ENCODE data around the gene CELA1. TPM values are rescaled to one million over a fixed set of nuclear protein-coding genes. Genes with fewer than 3 reads are reported as not detected.

Gene CELA1
- total RNA-seq, 4 donors from 2014 or later, result not detected

DNA sequence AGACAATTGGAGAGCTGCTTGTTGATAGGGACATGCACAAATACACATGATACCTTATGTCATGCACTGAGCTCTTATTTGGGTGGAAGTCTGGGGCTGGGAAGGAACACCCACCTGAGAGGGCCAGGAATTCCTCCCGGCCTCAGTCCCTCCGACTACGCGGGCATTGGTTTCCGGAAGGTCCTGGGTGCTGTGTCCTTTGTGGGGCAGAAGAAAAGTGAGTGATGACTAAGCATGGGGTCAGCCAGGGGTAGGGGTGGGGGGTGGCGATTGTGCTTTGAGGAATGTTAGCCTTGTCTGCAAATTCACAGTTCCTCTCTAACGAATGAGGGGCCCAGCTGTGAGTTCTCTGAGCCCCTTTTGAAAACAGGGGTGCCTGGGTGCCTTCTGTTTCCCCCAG lies 798 bp downstream of the CELA1 start:
- no peaks in the 10 kb centered on the region for H3K36me3 ChIP-seq
- H3K27ac ChIP-seq (replicated peaks in 1 of 4), result no peak overlapping the region
- no peaks in the 10 kb centered on the region for H3K9me3 ChIP-seq
- no peak for DNase-seq (ENCODE audit: extremely low spot score)
- 66% methylated on average over 7 of the region's 7 CpGs for WGBS
- H3K4me1 ChIP-seq, result peaks cover 5 to 8% (median 7%) of the 10 kb centered on the region in 4 donors
- no peak for TF ChIP-seq EP300 (IDR thresholded peaks at IDR 0.05)
- TF ChIP-seq POLR2AphosphoS5 (IDR thresholded peaks at IDR 0.05), result no peak
- TF ChIP-seq, protein P1, sequence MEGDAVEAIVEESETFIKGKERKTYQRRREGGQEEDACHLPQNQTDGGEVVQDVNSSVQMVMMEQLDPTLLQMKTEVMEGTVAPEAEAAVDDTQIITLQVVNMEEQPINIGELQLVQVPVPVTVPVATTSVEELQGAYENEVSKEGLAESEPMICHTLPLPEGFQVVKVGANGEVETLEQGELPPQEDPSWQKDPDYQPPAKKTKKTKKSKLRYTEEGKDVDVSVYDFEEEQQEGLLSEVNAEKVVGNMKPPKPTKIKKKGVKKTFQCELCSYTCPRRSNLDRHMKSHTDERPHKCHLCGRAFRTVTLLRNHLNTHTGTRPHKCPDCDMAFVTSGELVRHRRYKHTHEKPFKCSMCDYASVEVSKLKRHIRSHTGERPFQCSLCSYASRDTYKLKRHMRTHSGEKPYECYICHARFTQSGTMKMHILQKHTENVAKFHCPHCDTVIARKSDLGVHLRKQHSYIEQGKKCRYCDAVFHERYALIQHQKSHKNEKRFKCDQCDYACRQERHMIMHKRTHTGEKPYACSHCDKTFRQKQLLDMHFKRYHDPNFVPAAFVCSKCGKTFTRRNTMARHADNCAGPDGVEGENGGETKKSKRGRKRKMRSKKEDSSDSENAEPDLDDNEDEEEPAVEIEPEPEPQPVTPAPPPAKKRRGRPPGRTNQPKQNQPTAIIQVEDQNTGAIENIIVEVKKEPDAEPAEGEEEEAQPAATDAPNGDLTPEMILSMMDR (IDR thresholded peaks at IDR 0.05), result no peak
- no peak for TF ChIP-seq POLR2A (IDR thresholded peaks at IDR 0.05; ENCODE audit: low read depth)
- intact Hi-C loops (cut with DNase I), result no loop called here
- H3K4me3 ChIP-seq, result no peak overlapping the region
- no peaks in the 10 kb centered on the region for H3K27me3 ChIP-seq

DNA sequence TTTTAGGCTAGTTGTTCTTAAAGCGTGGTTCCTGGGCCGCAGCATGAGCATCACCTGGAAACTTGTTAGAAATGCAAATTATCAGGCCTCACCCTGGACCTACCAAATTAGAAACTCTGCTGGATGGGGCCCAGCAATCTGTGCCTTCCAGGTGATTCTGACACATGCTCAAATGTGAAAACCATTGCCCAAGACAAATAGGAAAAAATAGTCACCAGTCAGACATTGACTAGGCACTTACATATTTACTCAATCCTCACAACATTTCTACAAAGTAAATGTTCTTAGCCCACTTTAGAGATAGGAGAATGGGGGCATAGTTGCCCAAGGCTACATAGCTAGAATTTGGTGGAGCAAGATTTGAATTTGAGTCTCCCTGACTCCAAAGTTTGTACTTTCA lies 3.3 kb downstream of the CELA1 start:
- no peaks in the 10 kb centered on the region for H3K27me3 ChIP-seq
- no peak overlapping the region for H3K4me3 ChIP-seq
- intact Hi-C loops (cut with DNase I), result loop anchor here (5.0 kb wide), 1 partner anchor 76 kb away; no protein-coding TSS in a partner anchor
- DNase-seq (ENCODE audit: extremely low spot score), result no peak
- H3K27ac ChIP-seq (replicated peaks in 1 of 4), result no peak overlapping the region
- H3K9me3 ChIP-seq, result no peaks in the 10 kb centered on the region
- WGBS, result 98% methylated on average over 2 of the region's 2 CpGs
- H3K4me1 ChIP-seq, result peaks cover 5 to 8% (median 7%) of the 10 kb centered on the region in 4 donors
- H3K36me3 ChIP-seq, result no peaks in the 10 kb centered on the region
- no peak for TF ChIP-seq POLR2A (IDR thresholded peaks at IDR 0.05; ENCODE audit: low read depth)
- TF ChIP-seq, protein P1 (IDR thresholded peaks at IDR 0.05), result no peak
- no peak for TF ChIP-seq POLR2AphosphoS5 (IDR thresholded peaks at IDR 0.05)
- TF ChIP-seq EP300 (IDR thresholded peaks at IDR 0.05), result no peak

DNA sequence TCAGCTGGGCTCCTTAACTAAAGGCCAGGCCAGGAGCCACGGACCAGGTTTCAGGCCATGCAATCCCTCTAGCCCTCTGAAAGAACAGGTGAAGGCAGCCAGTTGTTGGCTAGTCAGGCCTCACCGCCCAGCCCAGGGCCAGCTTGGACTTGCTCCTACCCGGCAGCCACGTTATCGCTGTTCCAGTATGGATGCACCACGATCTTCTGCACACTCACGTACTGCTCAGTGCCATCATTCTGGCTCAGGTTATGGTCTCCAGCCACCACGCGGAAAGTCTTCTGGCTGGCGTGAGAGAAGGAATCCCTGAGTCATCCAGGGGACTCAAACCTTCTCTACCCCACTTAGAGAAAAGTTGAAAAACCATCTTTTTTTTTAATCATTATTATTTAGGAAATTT lies 4.1 kb downstream of the CELA1 start:
- WGBS, result 88% methylated on average over 10 of the region's 10 CpGs

DNA sequence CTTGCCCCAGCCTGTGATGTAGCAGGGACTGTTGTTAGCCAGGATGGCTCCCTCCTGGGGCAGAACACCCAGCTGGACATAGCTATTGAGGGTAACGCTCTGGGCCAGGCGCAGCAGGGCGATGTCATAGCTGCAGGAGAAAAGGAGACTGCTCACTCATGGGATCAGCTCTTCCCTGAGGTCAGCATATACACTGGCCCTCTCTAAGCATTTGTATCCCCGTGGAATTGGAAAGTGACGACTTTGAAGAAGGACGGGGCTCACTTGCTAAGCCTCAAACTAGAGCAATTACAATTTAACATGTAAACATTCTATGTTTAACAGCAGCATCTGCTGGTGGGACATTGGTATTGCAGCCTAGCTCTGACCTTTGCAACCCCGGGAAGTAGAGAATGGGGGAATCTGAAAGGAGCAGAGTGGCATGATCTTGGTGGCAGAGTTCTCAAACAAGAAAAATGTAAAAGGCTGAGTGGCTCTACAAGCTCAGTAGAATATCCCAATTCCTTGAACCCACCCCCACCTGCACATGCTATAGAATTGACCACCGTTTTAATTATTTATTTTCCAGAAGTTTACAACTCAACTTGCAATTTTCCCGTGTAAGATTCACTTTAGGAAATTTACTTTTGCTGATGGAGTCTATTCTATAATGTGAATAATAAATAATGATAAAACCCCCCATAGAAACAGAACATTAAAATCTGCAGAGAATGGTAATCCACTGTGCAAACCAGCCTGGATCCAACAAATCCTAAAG lies 5.0 kb downstream of the CELA1 start:
- 11% methylated on average over 6 of the region's 9 CpGs for WGBS

More for the DNA sequence above, 4.1 kb downstream of the CELA1 start:
- DNase-seq (ENCODE audit: extremely low spot score), result no peak
- Histone ChIP-seq H3K36me3 (no peaks in the 10 kb centered on the region), H3K4me1 (peaks cover 5 to 8% (median 7%) of the 10 kb centered on the region in 4 donors), H3K9me3 (no peaks in the 10 kb centered on the region), H3K27me3 (no peaks in the 10 kb centered on the region), H3K27ac (replicated peaks in 1 of 4) (no peak overlapping the region), H3K4me3 (no peak overlapping the region)
- intact Hi-C loops (cut with DNase I), result loop anchor here (5.0 kb wide), 1 partner anchor 75 kb away; no protein-coding TSS in a partner anchor
- TF ChIP-seq, protein P1 (IDR thresholded peaks at IDR 0.05), result no peak
- TF ChIP-seq EP300 (IDR thresholded peaks at IDR 0.05), result no peak
- no peak for TF ChIP-seq POLR2AphosphoS5 (IDR thresholded peaks at IDR 0.05)
- no peak for TF ChIP-seq POLR2A (IDR thresholded peaks at IDR 0.05; ENCODE audit: low read depth)

More for the DNA sequence above, 5.0 kb downstream of the CELA1 start:
- DNase-seq (ENCODE audit: extremely low spot score), result no peak
- Histone ChIP-seq H3K27me3 (no peaks in the 10 kb centered on the region), H3K9me3 (no peaks in the 10 kb centered on the region), H3K36me3 (no peaks in the 10 kb centered on the region), H3K27ac (replicated peaks in 1 of 4) (no peak overlapping the region), H3K4me1 (peaks cover 5 to 8% (median 7%) of the 10 kb centered on the region in 4 donors), H3K4me3 (peak overlapping the region in 3 of 4 donors; percentile 3 to 38 (median 35))
- intact Hi-C loops (cut with DNase I), result loop anchor here (5.0 kb wide), 1 partner anchor 74 kb away; no protein-coding TSS in a partner anchor
- no peak for TF ChIP-seq POLR2A (IDR thresholded peaks at IDR 0.05; ENCODE audit: low read depth)
- peak; percentile 7 to 31 for TF ChIP-seq POLR2AphosphoS5 (IDR thresholded peaks at IDR 0.05)
- no peak for TF ChIP-seq EP300 (IDR thresholded peaks at IDR 0.05)
- TF ChIP-seq, protein P1 (IDR thresholded peaks at IDR 0.05), result peak; percentile 93 to 98 (median 96)
